Measurements from ENCODE around the gene MEIS1.

Gene MEIS1

DNA sequence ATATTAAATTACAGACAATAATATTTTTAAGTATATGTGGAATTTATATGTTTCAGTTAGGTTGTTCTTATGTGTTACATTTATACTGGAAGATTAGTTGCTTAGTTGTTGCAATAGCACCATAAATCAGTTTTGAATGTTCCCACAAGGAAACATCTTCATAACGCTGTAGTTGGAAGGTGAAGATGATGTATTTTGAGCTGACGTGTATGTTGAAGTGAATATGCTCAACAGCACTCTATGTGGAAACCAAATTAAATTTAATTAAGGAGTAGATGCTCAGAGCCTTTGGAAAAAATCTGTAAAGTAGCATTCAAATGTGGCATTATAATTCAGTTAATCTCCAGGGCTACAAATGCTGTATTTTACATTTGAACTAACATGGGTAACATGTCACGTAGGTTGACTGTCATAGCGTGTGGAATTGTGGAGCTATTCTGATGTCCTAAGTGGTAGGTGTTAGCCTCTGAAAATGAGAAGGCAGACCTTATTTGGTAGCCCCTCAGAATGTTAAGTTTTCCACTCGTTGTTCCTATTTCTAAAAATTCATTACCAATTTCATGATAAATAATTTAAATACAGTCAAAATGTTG lies 88.5 kb downstream of the MEIS1 start:
- Histone ChIP-seq H3K4me3 (no peak overlapping the region), H3K9me3 (ENCODE audit: low read depth, low read length) (no peaks in the 10 kb centered on the region), H3K36me3 (ENCODE audit: insufficient read depth, low read length) (peaks cover 93% of the 10 kb centered on the region), H3K27ac (peak overlapping the region; percentile 53), H3K9ac (ENCODE audit: insufficient read length) (no peak overlapping the region)
- DNase-seq (ENCODE audit: low read depth, low spot score): no peak
- TF ChIP-seq POLR2AphosphoS5 (IDR thresholded peaks at IDR 0.05; ENCODE audit: borderline replicate concordance, low read depth, low read length) (no peak), EZH2 (IDR thresholded peaks at IDR 0.05) (no peak), FOXP2 (optimal IDR thresholded peaks at IDR 0.05; ENCODE audit: control extremely low read depth, extremely low read length, insufficient read depth) (no peak)

DNA sequence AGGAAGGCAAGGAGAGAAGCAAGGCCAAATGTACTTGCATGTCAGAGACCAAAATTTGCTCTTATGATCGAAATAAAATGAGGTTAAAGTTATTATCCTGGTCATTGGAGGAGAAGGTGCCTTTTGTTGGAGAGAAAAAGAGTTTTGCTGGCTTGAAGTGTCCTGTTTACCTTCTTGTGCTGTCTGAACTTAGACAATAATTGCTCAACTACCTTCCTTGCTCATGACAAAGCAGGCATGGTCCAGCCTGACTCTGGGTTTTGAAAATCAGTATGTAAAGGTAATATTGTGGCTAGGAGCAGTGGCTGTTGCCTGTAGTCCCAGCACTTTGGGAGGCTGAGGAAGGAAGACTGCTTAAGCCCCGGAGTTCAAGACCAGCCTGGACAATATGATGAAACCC lies 89.1 kb downstream of the MEIS1 start:
- peak overlapping the region; percentile 53 for H3K27ac ChIP-seq
- DNase-seq (ENCODE audit: low read depth, low spot score): no peak
- TF ChIP-seq FOXP2 (optimal IDR thresholded peaks at IDR 0.05; ENCODE audit: control extremely low read depth, extremely low read length, insufficient read depth) (no peak), EZH2 (IDR thresholded peaks at IDR 0.05) (no peak), POLR2AphosphoS5 (IDR thresholded peaks at IDR 0.05; ENCODE audit: borderline replicate concordance, low read depth, low read length) (no peak)
- no peak overlapping the region for H3K9ac ChIP-seq (ENCODE audit: insufficient read length)
- H3K9me3 ChIP-seq (ENCODE audit: low read depth, low read length): no peaks in the 10 kb centered on the region
- H3K4me3 ChIP-seq: no peak overlapping the region
- peaks cover 93% of the 10 kb centered on the region for H3K36me3 ChIP-seq (ENCODE audit: insufficient read depth, low read length)

DNA sequence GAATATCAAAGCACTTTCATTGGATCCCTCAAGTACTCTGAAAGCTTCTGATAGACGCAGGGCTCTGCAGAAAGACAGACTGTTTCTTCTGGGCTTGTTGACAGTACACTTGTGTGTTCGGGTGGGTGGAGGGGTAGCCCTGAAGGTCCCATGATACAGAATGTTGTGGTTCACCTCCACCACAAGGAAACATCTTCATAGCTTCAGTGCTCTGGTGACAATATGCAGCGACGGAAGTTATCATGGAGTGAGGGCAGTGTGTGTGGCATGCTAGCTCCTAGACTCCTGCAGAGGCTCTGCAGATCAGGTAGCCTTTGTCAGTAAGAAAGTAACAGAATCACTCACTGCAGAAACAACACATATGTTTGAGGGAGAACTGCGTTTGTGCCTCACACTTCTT lies 90.7 kb downstream of the MEIS1 start:
- Histone ChIP-seq H3K27ac (peak overlapping the region; percentile 69), H3K36me3 (ENCODE audit: insufficient read depth, low read length) (peaks cover 93% of the 10 kb centered on the region), H3K9ac (ENCODE audit: insufficient read length) (no peak overlapping the region), H3K9me3 (ENCODE audit: low read depth, low read length) (no peaks in the 10 kb centered on the region), H3K4me3 (no peak overlapping the region)
- DNase-seq (ENCODE audit: low read depth, low spot score): no peak
- no peak for TF ChIP-seq EZH2 (IDR thresholded peaks at IDR 0.05)
- no peak for TF ChIP-seq POLR2AphosphoS5 (IDR thresholded peaks at IDR 0.05; ENCODE audit: borderline replicate concordance, low read depth, low read length)
- TF ChIP-seq FOXP2 (optimal IDR thresholded peaks at IDR 0.05; ENCODE audit: control extremely low read depth, extremely low read length, insufficient read depth): no peak

DNA sequence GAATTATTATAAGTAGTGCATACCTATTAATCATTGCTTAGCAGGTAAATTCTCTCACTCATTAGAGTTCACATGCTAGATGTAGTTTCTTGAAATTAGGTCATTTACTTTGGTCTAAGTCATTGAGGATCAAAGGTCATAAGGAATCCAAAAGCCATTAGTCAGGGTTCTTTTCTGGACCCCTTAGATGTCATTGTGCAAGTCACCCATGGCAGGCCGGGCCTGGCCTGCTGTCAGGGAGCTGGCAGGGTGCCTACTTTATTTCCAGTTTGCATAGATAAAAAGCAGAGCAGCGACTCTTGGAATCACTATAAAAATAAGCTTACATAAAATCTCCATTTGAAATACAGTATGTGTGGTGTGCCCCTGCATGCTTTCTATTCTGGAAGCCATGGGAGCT lies 91.3 kb downstream of the MEIS1 start:
- TF ChIP-seq EZH2 (IDR thresholded peaks at IDR 0.05): no peak
- no peak for TF ChIP-seq POLR2AphosphoS5 (IDR thresholded peaks at IDR 0.05; ENCODE audit: borderline replicate concordance, low read depth, low read length)
- no peak for DNase-seq (ENCODE audit: low read depth, low spot score)
- Histone ChIP-seq H3K4me3 (no peak overlapping the region), H3K9ac (ENCODE audit: insufficient read length) (no peak overlapping the region), H3K27ac (peak overlapping the region; percentile 69), H3K9me3 (ENCODE audit: low read depth, low read length) (no peaks in the 10 kb centered on the region), H3K36me3 (ENCODE audit: insufficient read depth, low read length) (peaks cover 93% of the 10 kb centered on the region)

DNA sequence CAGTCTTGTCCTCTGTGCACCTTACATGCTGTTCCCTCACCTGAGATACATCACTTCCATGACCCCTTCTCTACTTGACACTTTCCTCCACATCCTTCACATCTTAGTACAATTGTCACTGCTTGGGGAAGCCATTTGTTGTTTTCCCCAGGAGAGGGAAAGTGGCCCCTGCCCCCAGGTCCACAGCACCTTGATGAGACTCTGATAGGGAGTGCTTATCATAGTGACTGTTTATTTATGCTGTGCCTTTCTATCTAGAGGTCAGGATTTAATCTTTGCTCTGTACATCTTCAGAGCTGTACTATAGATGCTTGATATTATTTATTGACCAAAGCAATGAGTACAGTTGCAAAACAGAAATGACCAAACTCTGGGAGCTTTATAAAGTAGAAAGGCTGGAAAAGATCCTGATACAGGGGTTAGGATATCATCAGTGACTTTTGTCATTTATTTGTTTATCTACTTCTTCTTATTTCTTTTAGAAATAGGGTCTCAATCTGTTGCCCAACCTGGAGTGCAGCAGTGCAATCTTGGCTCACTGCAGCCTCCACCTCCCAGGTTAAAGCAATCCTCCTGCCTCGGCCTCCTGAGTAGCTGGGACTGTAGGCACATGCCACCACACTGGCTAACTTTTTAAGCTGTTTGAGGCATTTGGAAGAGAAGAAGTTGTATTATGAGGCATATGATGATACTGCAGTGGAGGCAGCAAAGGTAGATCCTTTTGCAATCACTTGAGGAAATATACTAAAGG lies 94.2 kb downstream of the MEIS1 start:
- no peak for TF ChIP-seq EZH2 (IDR thresholded peaks at IDR 0.05)
- no peak for TF ChIP-seq POLR2AphosphoS5 (IDR thresholded peaks at IDR 0.05; ENCODE audit: borderline replicate concordance, low read depth, low read length)
- no peak for DNase-seq (ENCODE audit: low read depth, low spot score)
- Histone ChIP-seq H3K9me3 (ENCODE audit: low read depth, low read length) (no peaks in the 10 kb centered on the region), H3K9ac (ENCODE audit: insufficient read length) (no peak overlapping the region), H3K27ac (peak overlapping the region; percentile 73), H3K4me3 (no peak overlapping the region), H3K36me3 (ENCODE audit: insufficient read depth, low read length) (peaks cover 89% of the 10 kb centered on the region)

DNA sequence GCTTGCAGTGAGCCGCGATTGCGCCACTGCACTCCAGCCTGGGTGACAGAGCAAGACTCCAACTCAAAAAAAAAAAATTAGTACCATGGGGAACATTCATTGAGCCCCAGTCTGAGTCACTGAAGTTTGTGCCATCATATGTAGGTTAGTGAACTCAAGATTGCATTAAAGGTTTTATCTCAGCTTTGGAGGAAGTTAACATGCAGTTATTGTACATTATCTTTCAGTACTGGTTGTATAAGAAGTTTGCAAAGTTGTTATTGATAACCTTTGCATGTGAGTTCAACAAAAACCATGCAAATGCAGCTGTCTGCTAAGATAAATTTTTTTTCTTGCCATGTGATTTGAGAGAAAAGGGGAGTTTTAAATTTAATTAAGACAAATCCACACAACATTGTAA lies 95.7 kb downstream of the MEIS1 start:
- H3K4me3 ChIP-seq: no peak overlapping the region

DNA sequence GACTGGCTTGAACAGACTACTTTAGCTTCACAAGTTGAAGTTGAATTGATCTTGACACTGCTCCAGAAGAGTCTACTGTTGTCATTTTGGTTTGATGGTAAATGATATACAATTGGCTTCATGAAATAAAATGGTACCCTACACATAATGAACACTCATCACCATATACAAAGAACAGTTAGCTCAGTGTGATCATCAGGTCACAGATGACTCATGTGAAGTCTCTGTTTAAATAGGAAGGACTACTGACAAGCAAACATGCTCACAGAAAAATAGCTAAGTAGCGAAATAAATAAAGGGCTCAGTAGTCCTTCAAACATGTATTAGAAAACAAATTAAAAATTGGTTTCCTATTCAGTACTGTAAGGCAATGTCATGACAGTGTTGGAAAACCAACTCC lies 96.2 kb downstream of the MEIS1 start:
- DNase-seq (ENCODE audit: low read depth, low spot score): no peak
- no peak for TF ChIP-seq POLR2AphosphoS5 (IDR thresholded peaks at IDR 0.05; ENCODE audit: borderline replicate concordance, low read depth, low read length)
- no peak for TF ChIP-seq FOXP2 (optimal IDR thresholded peaks at IDR 0.05; ENCODE audit: control extremely low read depth, extremely low read length, insufficient read depth)
- no peak for TF ChIP-seq EZH2 (IDR thresholded peaks at IDR 0.05)
- H3K9me3 ChIP-seq (ENCODE audit: low read depth, low read length): no peaks in the 10 kb centered on the region
- H3K4me3 ChIP-seq: 0 out of 2 replicates have a peak overlapping the region, but pooled peaks have one; percentile 3
- H3K36me3 ChIP-seq (ENCODE audit: insufficient read depth, low read length): peaks cover 78% of the 10 kb centered on the region
- peak overlapping the region; percentile 93 for H3K27ac ChIP-seq
- H3K9ac ChIP-seq (ENCODE audit: insufficient read length): no peak overlapping the region

More for the DNA sequence above, 95.7 kb downstream of the MEIS1 start:
- Histone ChIP-seq H3K27ac (peak overlapping the region; percentile 93), H3K36me3 (ENCODE audit: insufficient read depth, low read length) (peaks cover 80% of the 10 kb centered on the region), H3K9me3 (ENCODE audit: low read depth, low read length) (no peaks in the 10 kb centered on the region), H3K9ac (ENCODE audit: insufficient read length) (no peak overlapping the region)
- no peak for DNase-seq (ENCODE audit: low read depth, low spot score)
- TF ChIP-seq FOXP2 (optimal IDR thresholded peaks at IDR 0.05; ENCODE audit: control extremely low read depth, extremely low read length, insufficient read depth): no peak
- TF ChIP-seq POLR2AphosphoS5 (IDR thresholded peaks at IDR 0.05; ENCODE audit: borderline replicate concordance, low read depth, low read length): no peak
- no peak for TF ChIP-seq EZH2 (IDR thresholded peaks at IDR 0.05)

DNA sequence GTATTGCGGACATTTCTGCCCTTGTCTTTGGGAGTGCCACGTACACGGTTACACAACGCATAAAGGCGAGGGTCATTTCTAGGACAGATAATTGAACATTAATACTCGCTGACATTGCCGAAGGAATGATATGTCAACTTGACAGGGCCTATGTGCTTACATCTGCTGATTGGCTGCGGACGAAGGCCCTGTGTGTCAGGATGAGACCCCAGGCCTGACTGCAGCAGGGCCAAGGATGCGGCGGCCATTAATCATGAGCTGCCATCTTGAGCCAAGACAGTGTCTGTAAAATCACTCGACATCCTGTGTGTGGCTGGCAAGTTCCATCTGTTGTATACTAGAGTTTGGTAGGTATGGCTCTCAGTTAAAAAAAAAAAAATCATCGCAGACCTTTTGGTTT lies 96.6 kb downstream of the MEIS1 start:
- Histone ChIP-seq H3K27ac (peak overlapping the region; percentile 93), H3K4me3 (0 out of 2 replicates have a peak overlapping the region, but pooled peaks have one; percentile 3), H3K9ac (ENCODE audit: insufficient read length) (no peak overlapping the region), H3K36me3 (ENCODE audit: insufficient read depth, low read length) (peaks cover 78% of the 10 kb centered on the region), H3K9me3 (ENCODE audit: low read depth, low read length) (no peaks in the 10 kb centered on the region)
- no peak for DNase-seq (ENCODE audit: low read depth, low spot score)
- TF ChIP-seq FOXP2 (optimal IDR thresholded peaks at IDR 0.05; ENCODE audit: control extremely low read depth, extremely low read length, insufficient read depth): no peak
- no peak; the same call in 1 of the 2 replicates for TF ChIP-seq POLR2AphosphoS5 (IDR thresholded peaks at IDR 0.05; ENCODE audit: borderline replicate concordance, low read depth, low read length)
- TF ChIP-seq EZH2 (IDR thresholded peaks at IDR 0.05): no peak
